ENCODE measurements around the gene GADL1. TPM values are rescaled to one million over a fixed set of nuclear protein-coding genes. Genes with fewer than 3 reads are reported as not detected.
A peak's percentile ranks its signal among the peaks of the same experiment; 100 is the strongest.

Gene GADL1
- total and polyA plus RNA-seq, 3 donors from 2014 or later: 0.08 to 0.30 TPM; not detected in 1

- WGBS, 2 donors: 64 to 67% methylated on average over 2 of the region's 2 CpGs
- TF ChIP-seq POLR2A (IDR thresholded peaks at IDR 0.05): no peak
- TF ChIP-seq CTCF (IDR thresholded peaks at IDR 0.05): no peak
These were observed 207.7 kb downstream of the GADL1 start for GRCh38 chr3:30686799-30687198.

GRCh38 chr3:30686176-30686575 is 208.3 kb downstream of the GADL1 start:
- no peaks in the 10 kb centered on the region for H3K9me3 ChIP-seq
- peaks cover 35% of the 10 kb centered on the region for H3K4me1 ChIP-seq
- WGBS, 2 donors: 67 to 70% methylated on average over 2 of the region's 2 CpGs
- intact Hi-C loops (cut with DNase I; ENCODE audit: low total_unique reads): loop anchor here (10.0 kb wide), 1 partner anchor 161 kb away; no protein-coding TSS in a partner anchor
- H3K36me3 ChIP-seq (ENCODE audit: low read depth, missing control alignments): no peaks in the 10 kb centered on the region
- no peak overlapping the region for H3K4me3 ChIP-seq
- DNase-seq: no peak
- H3K27me3 ChIP-seq: no peaks in the 10 kb centered on the region
- peak overlapping the region in 1 of 2 donors; percentile 23 for H3K27ac ChIP-seq
- no peak for TF ChIP-seq CTCF (IDR thresholded peaks at IDR 0.05)
- no peak for TF ChIP-seq POLR2A (IDR thresholded peaks at IDR 0.05)

More at GRCh38 chr3:30686799-30687198, 207.7 kb downstream of the GADL1 start:
- H3K4me3 ChIP-seq: no peak overlapping the region
- intact Hi-C loops (cut with DNase I; ENCODE audit: low total_unique reads): loop anchor here (10.0 kb wide), 1 partner anchor 162 kb away; no protein-coding TSS in a partner anchor
- peak overlapping the region in 1 of 2 donors; percentile 23 for H3K27ac ChIP-seq
- H3K4me1 ChIP-seq: peaks cover 35% of the 10 kb centered on the region
- H3K27me3 ChIP-seq: no peaks in the 10 kb centered on the region
- H3K36me3 ChIP-seq (ENCODE audit: low read depth, missing control alignments): no peaks in the 10 kb centered on the region
- H3K9me3 ChIP-seq: no peaks in the 10 kb centered on the region
- DNase-seq: no peak

GRCh38 chr3:30685267-30685667 is 209.2 kb downstream of the GADL1 start:
- no peaks in the 10 kb centered on the region for H3K9me3 ChIP-seq
- intact Hi-C loops (cut with DNase I; ENCODE audit: low total_unique reads): loop anchor here (10.0 kb wide), 1 partner anchor 160 kb away; no protein-coding TSS in a partner anchor
- no peak for DNase-seq
- peak overlapping the region in 1 of 2 donors; percentile 23 for H3K27ac ChIP-seq
- WGBS, 2 donors: 93 to 96% methylated on average over 2 of the region's 2 CpGs
- H3K36me3 ChIP-seq (ENCODE audit: low read depth, missing control alignments): no peaks in the 10 kb centered on the region
- no peak overlapping the region for H3K4me3 ChIP-seq
- no peaks in the 10 kb centered on the region for H3K27me3 ChIP-seq
- TF ChIP-seq POLR2A (IDR thresholded peaks at IDR 0.05) (no peak), CTCF (IDR thresholded peaks at IDR 0.05) (no peak)
- peaks cover 41% of the 10 kb centered on the region for H3K4me1 ChIP-seq

GRCh38 chr3:30684356-30684755 is 210.1 kb downstream of the GADL1 start:
- H3K27ac ChIP-seq: no peak overlapping the region
- peaks cover 36% of the 10 kb centered on the region for H3K4me1 ChIP-seq

More at GRCh38 chr3:30684356-30684755, 210.1 kb downstream of the GADL1 start:
- intact Hi-C loops (cut with DNase I; ENCODE audit: low total_unique reads): loop anchor here (10.0 kb wide), 1 partner anchor 160 kb away; no protein-coding TSS in a partner anchor
- Histone ChIP-seq H3K9me3 (no peaks in the 10 kb centered on the region), H3K27me3 (no peaks in the 10 kb centered on the region), H3K4me3 (no peak overlapping the region), H3K36me3 (ENCODE audit: low read depth, missing control alignments) (no peaks in the 10 kb centered on the region)
- DNase-seq: no peak
- TF ChIP-seq CTCF (IDR thresholded peaks at IDR 0.05) (no peak), POLR2A (IDR thresholded peaks at IDR 0.05) (no peak)
- 53 to 61% methylated on average over 3 of the region's 3 CpGs for WGBS, 2 donors
